T-helper 9 cell (primary cell): Measurements from ENCODE around the gene SLC27A1.
"Not testable (repeated sequence)": the region's sequence is repeated elsewhere in the genome, so short reads cannot be mapped to it uniquely, and the experiment has no call there.

Experiments used
- DNase-seq: peaks from one replicate; pipeline ENCODE4 v3.0.0-alpha.2; 2020

Gene SLC27A1

DNA sequence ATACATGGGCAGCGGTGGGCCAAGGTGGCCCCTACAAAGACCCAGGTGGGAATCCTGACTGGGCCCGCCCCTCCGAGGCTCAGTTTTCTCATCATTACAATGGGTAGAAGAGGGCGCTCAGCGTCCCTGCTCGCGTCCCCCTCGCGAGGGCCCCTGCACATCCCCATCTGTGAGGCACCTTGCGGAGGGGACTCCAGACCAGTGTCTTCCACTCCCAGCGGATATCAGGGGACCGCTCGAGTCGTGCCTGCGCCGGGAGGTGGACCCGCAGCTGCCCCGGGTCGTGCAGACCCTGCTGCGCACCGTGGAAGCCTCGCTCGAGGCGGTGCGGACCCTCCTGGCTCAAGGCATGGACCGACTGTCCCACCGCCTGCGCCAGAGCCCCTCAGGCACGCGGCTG lies 69.8 kb downstream of the SLC27A1 start:
- DNase-seq = no peak

- no peak for DNase-seq
These were observed 70.9 kb downstream of the SLC27A1 start for GRCh38 chr19:17541184-17541759.

GRCh38 chr19:17542042-17542441 lies 71.7 kb downstream of the SLC27A1 start:
- DNase-seq = no peak

DNA sequence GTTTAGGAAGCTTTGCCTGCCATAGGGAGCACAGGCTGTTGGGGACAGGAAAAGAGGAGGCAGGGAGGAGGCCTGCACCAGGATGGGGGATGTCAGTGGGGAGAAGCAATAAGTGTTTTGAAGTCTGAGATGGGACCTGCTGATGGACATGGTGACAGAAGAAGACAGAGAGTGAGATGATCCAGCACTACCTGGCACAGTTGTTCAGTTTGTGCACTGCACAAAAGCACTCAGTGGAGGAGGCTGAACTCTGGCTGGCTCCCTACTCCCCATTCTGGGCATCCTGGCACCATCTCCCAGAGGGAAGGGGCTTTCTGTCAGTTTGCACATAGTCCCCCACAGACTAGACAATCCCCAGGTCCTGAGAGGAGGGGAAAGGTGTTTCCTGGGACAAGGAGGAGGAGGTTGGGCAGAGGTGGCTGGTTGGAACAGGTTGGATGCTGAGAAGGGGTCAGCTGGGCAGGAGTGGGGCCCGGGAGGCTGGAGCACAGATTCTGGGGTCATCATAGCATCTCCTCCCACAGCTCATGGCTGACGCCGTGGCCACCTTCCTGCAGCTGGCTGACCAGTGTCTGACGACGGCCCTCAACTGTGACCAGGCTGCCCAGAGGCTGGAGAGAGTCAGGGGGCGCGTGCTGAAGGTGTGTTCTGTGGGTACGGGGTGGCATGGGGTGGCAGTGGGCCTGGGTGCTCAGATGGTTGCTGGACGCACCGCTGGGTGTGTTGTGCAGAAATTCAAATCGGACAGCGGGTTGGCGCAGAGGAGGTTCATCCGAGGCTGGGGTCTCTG lies 72.7 kb downstream of the SLC27A1 start:
- no peak for DNase-seq

DNA sequence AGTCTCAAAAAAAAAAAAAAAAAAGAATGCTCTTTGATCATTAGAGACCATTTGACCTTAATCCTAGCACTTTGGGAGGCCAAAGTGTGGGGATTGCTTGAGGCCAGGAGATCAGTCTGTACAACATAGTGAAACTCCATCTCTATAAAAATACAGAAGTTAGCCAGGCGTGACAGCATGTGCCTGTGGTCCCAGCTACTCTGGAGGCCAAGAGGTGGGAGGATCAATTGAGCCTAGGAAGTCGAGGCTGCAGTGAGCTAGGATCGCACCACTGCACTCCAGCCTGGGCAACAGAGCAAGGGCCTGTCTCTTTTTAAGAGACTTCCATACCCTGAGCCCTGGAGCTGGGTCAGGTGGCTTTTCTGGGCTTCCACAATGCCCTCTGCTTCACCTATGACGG lies 73.7 kb downstream of the SLC27A1 start:
- no peak for DNase-seq

GRCh38 chr19:17544418-17544817 lies 74.1 kb downstream of the SLC27A1 start:
- no peak for DNase-seq

- DNase-seq = no peak
These were observed 77.8 kb downstream of the SLC27A1 start for GRCh38 chr19:17548145-17548544.

GRCh38 chr19:17549085-17549740 lies 78.9 kb downstream of the SLC27A1 start:
- DNase-seq = no peak

GRCh38 chr19:17550076-17550667 lies 79.8 kb downstream of the SLC27A1 start:
- DNase-seq = no peak

- DNase-seq = not testable (repeated sequence)
These were observed 82.4 kb downstream of the SLC27A1 start for GRCh38 chr19:17552735-17553134.

DNA sequence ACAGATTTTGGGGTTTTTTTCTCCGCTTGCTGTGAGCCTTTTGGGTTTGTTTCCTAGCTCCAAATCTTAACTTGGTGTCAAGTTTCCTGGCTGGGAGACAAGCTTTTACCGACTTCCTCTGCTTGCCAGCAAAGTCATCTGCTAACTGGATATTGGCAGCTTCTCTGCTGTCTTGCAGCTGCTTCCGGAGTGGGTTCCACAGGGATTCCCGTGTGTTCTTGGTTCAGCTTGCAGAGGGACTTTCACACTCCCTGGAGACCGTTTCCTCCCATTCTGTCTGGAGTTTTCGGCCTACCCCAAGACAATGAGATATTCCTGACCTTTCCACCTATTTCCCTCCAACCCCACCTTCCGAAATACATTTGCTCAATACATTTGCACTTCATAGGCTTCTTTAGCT lies 82.9 kb downstream of the SLC27A1 start:
- no peak for DNase-seq

GRCh38 chr19:17554968-17555479 lies 84.7 kb downstream of the SLC27A1 start:
- DNase-seq = no peak

DNA sequence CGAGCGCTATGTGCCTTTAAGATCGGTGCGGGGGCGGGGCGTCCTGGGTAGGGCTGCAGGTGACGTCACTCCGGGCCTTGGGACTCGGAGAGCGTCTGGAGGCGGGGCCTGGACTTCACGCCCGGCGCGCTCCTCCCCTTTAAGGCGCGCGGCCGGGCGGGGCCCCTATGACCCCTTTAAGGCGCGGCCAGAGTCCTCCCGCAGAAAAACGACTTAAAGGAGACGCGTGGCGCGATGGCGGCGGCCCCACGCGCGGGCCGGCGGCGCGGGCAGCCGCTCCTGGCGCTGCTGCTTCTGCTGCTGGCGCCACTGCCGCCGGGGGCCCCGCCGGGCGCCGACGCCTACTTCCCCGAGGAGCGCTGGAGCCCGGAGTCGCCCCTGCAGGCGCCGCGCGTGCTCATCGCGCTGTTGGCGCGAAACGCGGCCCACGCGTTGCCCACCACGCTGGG lies 85.2 kb downstream of the SLC27A1 start, which contains the start of gene COLGALT1:
Gene COLGALT1, plus strand, starts transcription at position 170 of the 449 bp plus-strand sequence. Its CDS starts 65 bp downstream, at position 235.
- DNase-seq = peak; percentile 98
